ENCODE data around the gene SIM2. TPM values are rescaled to one million over a fixed set of nuclear protein-coding genes. Genes with fewer than 3 reads are reported as not detected.

Gene SIM2
- total and polyA plus RNA-seq, 9 donors, result 0.01 to 0.23 (median 0.11) TPM; not detected in 4

GRCh38 chr21:36713746-36714145, 14.8 kb downstream of the SIM2 start:
- WGBS, 3 donors, result 61 to 74% (median 62%) methylated on average over 3 of the region's 3 CpGs
- TF ChIP-seq CTCF (IDR thresholded peaks at IDR 0.05), result no peak
- no peak for TF ChIP-seq EP300 (IDR thresholded peaks at IDR 0.05)
- no peak for TF ChIP-seq POLR2A (IDR thresholded peaks at IDR 0.05)
- no peak for DNase-seq
- H3K4me1 ChIP-seq (ENCODE audit: insufficient read depth), result no peaks in the 10 kb centered on the region
- no peaks in the 10 kb centered on the region for H3K36me3 ChIP-seq
- no peak overlapping the region for H3K4me3 ChIP-seq
- peaks cover 3% of the 10 kb centered on the region for H3K27me3 ChIP-seq
- intact Hi-C loops (cut with DNase I), result loop anchor here in 1 of 4 donors (2.0 kb wide), 1 partner anchor 19 kb away; no protein-coding TSS in a partner anchor
- H3K27ac ChIP-seq, result no peak overlapping the region
- no peaks in the 10 kb centered on the region for H3K9me3 ChIP-seq

- H3K27ac ChIP-seq, result no peak overlapping the region
- TF ChIP-seq CTCF (IDR thresholded peaks at IDR 0.05), result no peak
- no peak for TF ChIP-seq POLR2A (IDR thresholded peaks at IDR 0.05)
- no peak for TF ChIP-seq EP300 (IDR thresholded peaks at IDR 0.05)
- no peaks in the 10 kb centered on the region for H3K9me3 ChIP-seq
- intact Hi-C loops (cut with DNase I), result no loop called here
- 62 to 69% (median 65%) methylated on average over 2 of the region's 2 CpGs for WGBS, 3 donors
- peaks cover 3% of the 10 kb centered on the region for H3K27me3 ChIP-seq
- DNase-seq, result no peak
- no peaks in the 10 kb centered on the region for H3K36me3 ChIP-seq
- no peaks in the 10 kb centered on the region for H3K4me1 ChIP-seq (ENCODE audit: insufficient read depth)
- no peak overlapping the region for H3K4me3 ChIP-seq
Observed at GRCh38 chr21:36716387-36716786, 17.5 kb downstream of the SIM2 start.

GRCh38 chr21:36716836-36717235, 17.9 kb downstream of the SIM2 start:
- TF ChIP-seq EP300 (IDR thresholded peaks at IDR 0.05) (no peak), CTCF (IDR thresholded peaks at IDR 0.05) (no peak), POLR2A (IDR thresholded peaks at IDR 0.05) (no peak)
- DNase-seq, result no peak
- H3K9me3 ChIP-seq, result no peaks in the 10 kb centered on the region
- no peaks in the 10 kb centered on the region for H3K27me3 ChIP-seq
- H3K27ac ChIP-seq, result no peak overlapping the region
- intact Hi-C loops (cut with DNase I), result no loop called here
- H3K4me1 ChIP-seq (ENCODE audit: insufficient read depth), result no peaks in the 10 kb centered on the region
- H3K4me3 ChIP-seq, result no peak overlapping the region
- no peaks in the 10 kb centered on the region for H3K36me3 ChIP-seq
- WGBS, 3 donors, result 59 to 66% (median 65%) methylated on average over 9 of the region's 9 CpGs

GRCh38 chr21:36717976-36718375, 19.1 kb downstream of the SIM2 start:
- no peak for DNase-seq
- 69 to 82% (median 69%) methylated on average over 6 of the region's 6 CpGs for WGBS, 3 donors
- no peaks in the 10 kb centered on the region for H3K4me1 ChIP-seq (ENCODE audit: insufficient read depth)
- intact Hi-C loops (cut with DNase I), result no loop called here
- no peaks in the 10 kb centered on the region for H3K27me3 ChIP-seq
- H3K36me3 ChIP-seq, result no peaks in the 10 kb centered on the region
- no peaks in the 10 kb centered on the region for H3K9me3 ChIP-seq
- no peak overlapping the region for H3K4me3 ChIP-seq
- TF ChIP-seq CTCF (IDR thresholded peaks at IDR 0.05), result no peak
- no peak for TF ChIP-seq POLR2A (IDR thresholded peaks at IDR 0.05)
- TF ChIP-seq EP300 (IDR thresholded peaks at IDR 0.05), result no peak
- H3K27ac ChIP-seq, result no peak overlapping the region
